Frontal cortex (tissue), 4 donors: ENCODE results near the gene EEFSEC. TPM values are rescaled to one million over a fixed set of nuclear protein-coding genes. Genes with fewer than 3 reads are reported as not detected.

Experiments
- DNase-seq, 2 donors: peaks; one replicate each; pipeline ENCODE4 v3.0.0; 2012; ENCODE audit warnings: low spot score in 2 of 2
- FAIRE-seq: peaks from 2 replicates; lab custom pipeline; 2012; peaks lifted over from hg19 to GRCh38; lab: Jason Lieb, UNC
- total RNA-seq: library from RNA; depleted of rRNA; stranded (reverse); fragments of >200 nt; gene quantifications from one replicate; pipeline ENCODE4 v1.2.3, GENCODE V29; 2014
- donor health status: control.
- donor health status: control.
- donor health status: control.

The EEFSEC gene
- total RNA-seq, 1 donor from 2014 or later = 7.7 TPM

GRCh38 chr3:128439226-128439625 is 285.9 kb downstream of the EEFSEC start:
- FAIRE-seq (no peak), DNase-seq (no peak)

GRCh38 chr3:128442070-128442469 is 288.8 kb downstream of the EEFSEC start:
- FAIRE-seq (no peak), DNase-seq (no peak)

- DNase-seq (no peak), FAIRE-seq (no peak)
Measured at GRCh38 chr3:128442949-128443348, 289.7 kb downstream of the EEFSEC start.

GRCh38 chr3:128443771-128444170 is 290.5 kb downstream of the EEFSEC start:
- FAIRE-seq = no peak
- DNase-seq = no peak

- DNase-seq = no peak
- no peak for FAIRE-seq
Measured at GRCh38 chr3:128445357-128445756, 292.1 kb downstream of the EEFSEC start.

- FAIRE-seq (no peak), DNase-seq (no peak)
Measured at GRCh38 chr3:128446821-128447220, 293.5 kb downstream of the EEFSEC start.

- no peak for FAIRE-seq
- DNase-seq = no peak
Measured at GRCh38 chr3:128447561-128448013, 294.3 kb downstream of the EEFSEC start.

- no peak for FAIRE-seq
- DNase-seq = no peak
Measured at GRCh38 chr3:128448491-128448890, 295.2 kb downstream of the EEFSEC start.

- no peak for FAIRE-seq
Measured at GRCh38 chr3:128449111-128449638, 295.9 kb downstream of the EEFSEC start.

GRCh38 chr3:128452120-128452519 is 298.8 kb downstream of the EEFSEC start:
- FAIRE-seq (no peak), DNase-seq (no peak)

More at GRCh38 chr3:128449111-128449638, 295.9 kb downstream of the EEFSEC start:
- no peak for DNase-seq

GRCh38 chr3:128452678-128453275 is 299.5 kb downstream of the EEFSEC start:
- DNase-seq = no peak
- FAIRE-seq = no peak

GRCh38 chr3:128453501-128454309 is 300.4 kb downstream of the EEFSEC start:
- FAIRE-seq = no peak

GRCh38 chr3:128454310-128454618 is 301.0 kb downstream of the EEFSEC start:
- no peak for FAIRE-seq
- DNase-seq = no peak

More at GRCh38 chr3:128453501-128454309, 300.4 kb downstream of the EEFSEC start:
- DNase-seq = no peak

GRCh38 chr3:128455116-128455515 is 301.8 kb downstream of the EEFSEC start:
- no peak for DNase-seq

GRCh38 chr3:128455786-128456748 is 302.8 kb downstream of the EEFSEC start:
- no peak for FAIRE-seq
- DNase-seq = no peak

More at GRCh38 chr3:128455116-128455515, 301.8 kb downstream of the EEFSEC start:
- FAIRE-seq = no peak

GRCh38 chr3:128456776-128457715 is 303.8 kb downstream of the EEFSEC start:
- FAIRE-seq = no peak
- no peak for DNase-seq

GRCh38 chr3:128457937-128458336 is 304.7 kb downstream of the EEFSEC start:
- DNase-seq (no peak), FAIRE-seq (no peak)
